Measurements from ENCODE around the gene CELF4. TPM values are rescaled to one million over a fixed set of nuclear protein-coding genes. Genes with fewer than 3 reads are reported as not detected.
"Not testable (repeated sequence)": the region's sequence is repeated elsewhere in the genome, so short reads cannot be mapped to it uniquely, and the experiment has no call there.

CELF4 gene
- total RNA-seq, 8 experiments from 2014 or later = 3.0 to 59.9 (median 38.7) TPM

DNA sequence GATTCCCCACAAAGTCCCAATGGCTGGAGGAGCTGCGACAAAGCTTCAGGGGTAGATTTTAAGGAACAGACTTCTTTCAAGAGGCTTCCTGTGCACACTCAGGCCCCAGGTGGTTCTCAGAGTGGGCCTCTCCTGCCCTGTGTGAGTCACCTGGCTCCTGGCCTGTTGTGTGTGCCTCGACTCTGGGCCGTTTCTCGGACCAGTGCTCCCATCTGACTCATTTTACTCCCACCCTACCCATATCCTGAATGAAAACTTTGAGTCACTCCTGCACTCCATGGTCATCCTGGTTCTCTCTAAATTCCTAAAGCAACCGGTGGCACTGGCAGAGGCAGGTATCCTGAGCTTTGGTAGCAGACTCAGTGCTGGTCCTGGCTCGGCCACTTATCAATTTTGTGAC, 84.1 kb downstream of the CELF4 start:
- in situ Hi-C loops (cut with MboI; ENCODE audit: low pct_unique_long_range_greater_than_20kb in 2 of 9, low sequenced_read_pairs in 9 of 9, unreplicated experiment in 9 of 9) = no loop called here
- WGBS, 10 experiments = 32 to 100% (median 91%) methylated on average over 1 to 6 of the region's 6 CpGs; no CpG with 5 or more reads in 4 of the 10 experiments
- ATAC-seq (replicated peaks in 6 of 8) = peak in 1 of 8 experiments; percentile 1
- Histone ChIP-seq H3K4me3 (no peak overlapping the region), H3K27ac (peak overlapping the region in 1 of 2 donors; percentile 15), H3K4me1 (replicated peaks in 1 of 2) (peaks cover 63 to 75% of the 10 kb centered on the region in 2 donors)

- WGBS, 10 experiments = 48 to 93% (median 61%) methylated on average over 1 to 4 of the region's 4 CpGs; no CpG with 5 or more reads in 2 of the 10 experiments
- peaks cover 59 to 75% of the 10 kb centered on the region in 2 donors for H3K4me1 ChIP-seq (replicated peaks in 1 of 2)
- in situ Hi-C loops (cut with MboI; ENCODE audit: low pct_unique_long_range_greater_than_20kb in 2 of 9, low sequenced_read_pairs in 9 of 9, unreplicated experiment in 9 of 9) = no loop called here
- no peak for ATAC-seq (replicated peaks in 6 of 8)
- H3K27ac ChIP-seq = peak overlapping the region in 1 of 2 donors; percentile 15
- H3K4me3 ChIP-seq = no peak overlapping the region
Measured at GRCh38 chr18:37481072-37481471, 84.5 kb downstream of the CELF4 start.

DNA sequence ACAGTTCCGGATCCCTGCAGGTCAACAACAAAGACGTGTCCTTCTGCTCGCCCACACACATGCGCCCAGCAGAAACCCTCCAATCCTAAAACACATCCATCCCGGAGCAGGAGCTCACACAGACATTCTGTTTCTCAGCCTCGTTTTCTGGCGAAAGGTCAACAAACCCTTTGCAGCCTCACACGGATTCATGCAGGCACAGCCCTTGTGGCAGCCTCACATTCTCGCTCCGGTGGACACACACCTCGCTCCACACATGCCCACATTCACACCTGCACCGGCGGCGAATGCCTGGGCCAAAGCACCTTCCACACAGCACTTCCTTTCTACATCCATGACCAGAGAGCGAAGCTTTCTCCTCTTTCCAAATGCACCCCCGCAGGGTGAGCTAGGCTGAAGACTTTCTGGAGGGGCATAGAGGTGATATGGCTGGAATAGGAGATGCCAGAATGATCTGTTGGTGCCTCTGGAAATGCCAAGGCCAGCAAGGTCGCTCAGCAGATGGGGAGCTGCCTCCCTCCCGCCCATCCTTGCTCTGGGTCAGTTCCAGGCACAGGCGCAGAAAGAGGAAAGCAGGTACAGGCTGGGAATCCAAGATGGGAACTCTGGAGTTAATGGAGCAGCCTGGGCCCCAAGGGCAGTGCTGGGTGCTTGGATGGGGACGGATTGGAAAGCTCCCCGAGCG, 88.8 kb downstream of the CELF4 start:
- in situ Hi-C loops (cut with MboI; ENCODE audit: low pct_unique_long_range_greater_than_20kb in 2 of 9, low sequenced_read_pairs in 9 of 9, unreplicated experiment in 9 of 9) = no loop called here
- 43 to 100% (median 58%) methylated on average over 1 to 10 of the region's 22 CpGs; no CpG with 5 or more reads in 2 of the 10 experiments for WGBS, 10 experiments
- Histone ChIP-seq H3K4me1 (replicated peaks in 1 of 2) (peaks cover 31 to 39% of the 10 kb centered on the region in 2 donors), H3K27ac (no peak overlapping the region), H3K4me3 (no peak overlapping the region)
- ATAC-seq (replicated peaks in 6 of 8) = no peak

- no peak overlapping the region for H3K4me3 ChIP-seq
- WGBS, 10 experiments = 0 to 76% (median 33%) methylated on average over 1 to 4 of the region's 6 CpGs; no CpG with 5 or more reads in 3 of the 10 experiments
- peak in 5 of 8 experiments; percentile 11 to 78 (median 18) for ATAC-seq (replicated peaks in 6 of 8)
- in situ Hi-C loops (cut with MboI; ENCODE audit: low pct_unique_long_range_greater_than_20kb in 2 of 9, low sequenced_read_pairs in 9 of 9, unreplicated experiment in 9 of 9) = no loop called here
- H3K4me1 ChIP-seq (replicated peaks in 1 of 2) = peaks cover 26 to 35% of the 10 kb centered on the region in 2 donors
- H3K27ac ChIP-seq = no peak overlapping the region
Measured at GRCh38 chr18:37476182-37476581, 89.4 kb downstream of the CELF4 start.

DNA sequence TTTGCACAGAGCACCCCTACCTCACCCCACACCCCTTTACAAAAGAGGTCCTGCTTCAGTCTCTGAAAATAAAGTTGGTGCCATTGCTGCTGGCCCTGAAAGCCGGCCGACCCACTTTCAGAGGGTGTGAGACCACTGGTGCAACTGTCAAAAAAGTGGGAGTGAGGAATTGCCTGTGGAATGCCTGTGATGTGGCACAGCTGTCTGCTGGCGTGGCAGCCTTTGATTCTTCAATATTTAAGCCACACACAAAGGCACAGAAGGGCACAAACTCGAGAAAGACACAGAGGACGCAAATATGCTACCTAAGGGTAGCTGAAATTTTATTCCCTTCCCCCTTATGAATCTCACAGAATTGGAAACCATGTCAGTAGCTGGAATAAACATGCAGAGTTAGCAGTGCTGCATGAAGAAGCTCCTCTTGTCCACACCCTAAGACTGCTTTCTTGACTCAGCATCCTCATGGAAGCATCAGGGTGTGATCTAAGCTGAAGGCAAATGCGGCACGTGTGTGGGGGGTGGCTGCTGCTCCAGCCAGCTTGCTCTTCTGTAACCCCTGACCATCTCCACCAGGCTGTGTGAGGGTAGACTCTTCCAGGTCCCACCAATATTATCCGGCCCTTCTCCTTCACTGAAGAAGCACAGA, 92.3 kb downstream of the CELF4 start:
- in situ Hi-C loops (cut with MboI; ENCODE audit: low pct_unique_long_range_greater_than_20kb in 2 of 9, low sequenced_read_pairs in 9 of 9, unreplicated experiment in 9 of 9) = no loop called here
- H3K4me1 ChIP-seq (replicated peaks in 1 of 2) = peaks cover 17 to 18% of the 10 kb centered on the region in 2 donors
- no peak overlapping the region for H3K27ac ChIP-seq
- no peak overlapping the region for H3K4me3 ChIP-seq
- 0 to 90% (median 57%) methylated on average over 1 to 8 of the region's 8 CpGs; no CpG with 5 or more reads in 2 of the 10 experiments for WGBS, 10 experiments
- peak in 6 of 8 experiments; percentile 24 to 94 (median 38) for ATAC-seq (replicated peaks in 6 of 8)

DNA sequence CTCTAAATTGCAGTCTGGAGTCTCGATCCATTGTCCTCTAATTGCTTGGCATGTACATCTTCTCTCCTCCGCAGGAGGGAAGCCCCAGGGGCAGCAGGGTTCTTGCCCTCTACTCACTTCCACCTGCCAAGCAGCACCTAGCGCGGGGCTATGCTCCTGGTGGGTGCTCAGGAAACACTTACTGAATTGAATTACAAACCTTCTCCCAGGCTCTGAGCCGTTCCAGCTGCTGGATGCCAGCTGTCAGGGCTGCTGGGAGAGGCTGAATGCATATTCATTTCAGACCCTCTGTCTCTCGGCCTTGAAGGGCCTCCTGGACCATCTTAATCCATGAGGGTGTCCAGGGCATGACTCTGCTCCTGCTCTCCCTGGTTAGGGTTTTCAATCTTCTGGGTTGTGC, 94.0 kb downstream of the CELF4 start:
- no peak overlapping the region for H3K4me3 ChIP-seq
- WGBS, 10 experiments = 0 to 74% (median 60%) methylated on average over 1 to 5 of the region's 6 CpGs; no CpG with 5 or more reads in 5 of the 10 experiments
- peak in 3 of 8 experiments; percentile 12 to 69 (median 15) for ATAC-seq (replicated peaks in 6 of 8)
- in situ Hi-C loops (cut with MboI; ENCODE audit: low pct_unique_long_range_greater_than_20kb in 2 of 9, low sequenced_read_pairs in 9 of 9, unreplicated experiment in 9 of 9) = no loop called here
- peaks cover 23 to 29% of the 10 kb centered on the region in 2 donors for H3K4me1 ChIP-seq (replicated peaks in 1 of 2)
- H3K27ac ChIP-seq = no peak overlapping the region

- no peak for ATAC-seq (replicated peaks in 6 of 8)
- in situ Hi-C loops (cut with MboI; ENCODE audit: low pct_unique_long_range_greater_than_20kb in 2 of 9, low sequenced_read_pairs in 9 of 9, unreplicated experiment in 9 of 9) = no loop called here
- 100% methylated on average over 1 of the region's 2 CpGs; no CpG with 5 or more reads in 9 of the 10 experiments for WGBS, 10 experiments
- Histone ChIP-seq H3K4me1 (replicated peaks in 1 of 2) (peaks cover 22 to 34% of the 10 kb centered on the region in 2 donors), H3K4me3 (no peak overlapping the region), H3K27ac (no peak overlapping the region)
Measured at GRCh38 chr18:37470986-37471385, 94.6 kb downstream of the CELF4 start.

GRCh38 chr18:37467002-37467662, 98.5 kb downstream of the CELF4 start:
- ATAC-seq (replicated peaks in 6 of 8) = peak in 2 of 8 experiments; percentile 56 to 63
- in situ Hi-C loops (cut with MboI; ENCODE audit: low pct_unique_long_range_greater_than_20kb in 2 of 9, low sequenced_read_pairs in 9 of 9, unreplicated experiment in 9 of 9) = no loop called here
- WGBS, 10 experiments = 0 to 100% (median 33%) methylated on average over 1 to 4 of the region's 8 CpGs; no CpG with 5 or more reads in 3 of the 10 experiments

DNA sequence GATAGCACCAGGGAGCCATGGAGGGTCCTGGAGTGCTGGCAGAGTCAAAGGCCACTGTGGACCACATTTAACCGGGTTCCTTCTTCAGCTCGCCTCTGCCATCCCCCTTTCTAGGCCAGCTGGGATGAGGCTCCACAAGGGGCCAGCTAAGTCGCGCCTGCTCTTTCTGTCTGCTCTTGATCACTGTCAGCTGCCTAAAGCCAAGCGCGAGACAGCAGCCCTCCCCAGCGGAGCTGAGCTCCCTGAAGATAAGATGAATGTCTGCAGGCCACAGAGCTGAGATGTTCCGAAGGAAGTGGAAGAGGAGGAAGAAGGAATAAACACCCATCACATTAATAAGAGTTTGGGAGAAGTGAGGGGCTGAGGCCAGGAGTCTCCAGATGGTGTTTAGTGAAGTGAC, 99.6 kb downstream of the CELF4 start:
- in situ Hi-C loops (cut with MboI; ENCODE audit: low pct_unique_long_range_greater_than_20kb in 2 of 9, low sequenced_read_pairs in 9 of 9, unreplicated experiment in 9 of 9) = no loop called here
- ATAC-seq (replicated peaks in 6 of 8) = peak in 5 of 8 experiments; percentile 79 to 86 (median 81)
- H3K27ac ChIP-seq = peak overlapping the region; percentile 40
- 20 to 60% (median 60%) methylated on average over 1 to 6 of the region's 8 CpGs; no CpG with 5 or more reads in 7 of the 10 experiments for WGBS, 10 experiments
- peaks cover 44 to 50% of the 10 kb centered on the region in 2 donors for H3K4me1 ChIP-seq (replicated peaks in 1 of 2)
- H3K4me3 ChIP-seq = no peak overlapping the region

More at GRCh38 chr18:37467002-37467662, 98.5 kb downstream of the CELF4 start:
- no peak overlapping the region for H3K27ac ChIP-seq
- peaks cover 49 to 52% of the 10 kb centered on the region in 2 donors for H3K4me1 ChIP-seq (replicated peaks in 1 of 2)
- no peak overlapping the region for H3K4me3 ChIP-seq

DNA sequence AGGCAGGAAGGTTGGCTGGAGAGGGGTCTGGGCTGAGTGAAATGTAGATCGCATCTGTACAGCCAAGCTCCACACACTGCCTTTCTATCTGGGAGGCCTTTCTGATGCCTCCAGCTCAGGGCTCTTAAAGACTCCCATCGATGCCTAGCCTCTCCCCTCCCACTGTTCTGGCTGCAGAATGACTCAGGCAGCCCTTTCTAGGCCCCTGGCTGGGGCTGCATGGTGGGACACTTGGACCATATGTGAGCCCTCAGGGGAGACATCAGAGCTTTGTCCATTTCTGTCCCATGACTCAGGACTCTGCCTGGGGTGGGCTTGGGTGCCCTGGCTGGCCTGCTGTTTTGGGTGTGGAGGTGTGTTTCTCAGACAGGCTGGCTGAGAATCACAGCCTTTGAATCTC, 101.3 kb downstream of the CELF4 start:
- WGBS, 10 experiments = 0 to 40% (median 17%) methylated on average over 1 of the region's 2 CpGs; no CpG with 5 or more reads in 7 of the 10 experiments
- in situ Hi-C loops (cut with MboI; ENCODE audit: low pct_unique_long_range_greater_than_20kb in 2 of 9, low sequenced_read_pairs in 9 of 9, unreplicated experiment in 9 of 9) = no loop called here
- Histone ChIP-seq H3K4me1 (replicated peaks in 1 of 2) (peaks cover 40 to 50% of the 10 kb centered on the region in 2 donors), H3K4me3 (no peak overlapping the region), H3K27ac (peak overlapping the region; percentile 25 to 38)
- peak; percentile 22 to 87 (median 78) for ATAC-seq (replicated peaks in 6 of 8)

DNA sequence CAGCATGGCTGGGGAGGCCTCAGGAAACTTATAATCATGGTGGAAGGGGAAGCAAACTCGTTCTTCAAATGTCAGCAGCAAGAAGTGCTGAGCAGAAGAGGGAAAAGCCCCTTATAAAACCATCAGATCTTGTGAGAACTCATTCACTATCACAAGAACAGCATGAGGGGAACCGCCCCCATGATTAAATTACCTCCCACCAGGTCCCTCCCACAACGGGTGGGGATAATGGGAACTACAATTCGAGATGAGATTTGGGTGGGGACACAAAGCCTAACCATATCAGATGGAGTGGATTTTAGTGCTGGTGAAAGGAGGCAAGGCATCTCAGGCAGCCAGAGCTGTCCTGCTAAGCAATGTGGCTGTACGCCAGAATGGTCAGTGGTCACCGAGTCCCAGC, 104.3 kb downstream of the CELF4 start:
- 0 to 73% (median 50%) methylated on average over 1 to 5 of the region's 6 CpGs; no CpG with 5 or more reads in 5 of the 10 experiments for WGBS, 10 experiments
- H3K27ac ChIP-seq; H3K4me3 ChIP-seq; in situ Hi-C loops (cut with MboI; ENCODE audit: low pct_unique_long_range_greater_than_20kb in 2 of 9, low sequenced_read_pairs in 9 of 9, unreplicated experiment in 9 of 9): not testable (repeated sequence)
- peak in 1 of 8 experiments; percentile 11 for ATAC-seq (replicated peaks in 6 of 8)
- H3K4me1 ChIP-seq (replicated peaks in 1 of 2) = peaks cover 45 to 46% of the 10 kb centered on the region in 2 donors

- peak in 4 of 8 experiments; percentile 22 to 61 (median 46) for ATAC-seq (replicated peaks in 6 of 8)
- in situ Hi-C loops (cut with MboI; ENCODE audit: low pct_unique_long_range_greater_than_20kb in 2 of 9, low sequenced_read_pairs in 9 of 9, unreplicated experiment in 9 of 9) = no loop called here
- 0 to 100% (median 60%) methylated on average over 1 of the region's 1 CpG; no CpG with 5 or more reads in 5 of the 10 experiments for WGBS, 10 experiments
- Histone ChIP-seq H3K4me3 (no peak overlapping the region), H3K4me1 (replicated peaks in 1 of 2) (peaks cover 38 to 44% of the 10 kb centered on the region in 2 donors), H3K27ac (no peak overlapping the region)
Measured at GRCh38 chr18:37460604-37461003, 105.0 kb downstream of the CELF4 start.
